ENCODE data around the gene ABCA13. TPM values are rescaled to one million over a fixed set of nuclear protein-coding genes. Genes with fewer than 3 reads are reported as not detected.

ABCA13 gene
- total and polyA plus RNA-seq, 2 donors (not counting 3 experiments of a cell fraction or from before 2014, with no cell fraction given), result 0.01 to 0.11 TPM

GRCh38 chr7:48667407-48667806 is 496.1 kb downstream of the ABCA13 start:
- ChIA-PET POLR2A (no interaction called here), CTCF (no interaction called here)
- H3K4me3 ChIP-seq (replicated peaks in 1 of 3; ENCODE audit: insufficient read depth in 1 of 3, low read depth in 1 of 3, low read length in 3 of 3), result no peak overlapping the region
- no peak overlapping the region for H3K9ac ChIP-seq (replicated peaks; ENCODE audit: extremely low read depth, insufficient read depth, low read length)
- FAIRE-seq (no peak), DNase-seq (ENCODE audit: low read depth, low spot score) (no peak)
- H4K20me1 ChIP-seq (replicated peaks; ENCODE audit: control insufficient read depth, extremely low read depth, insufficient read depth, low read length), result no peaks in the 10 kb centered on the region
- no peaks in the 10 kb centered on the region for H3K27me3 ChIP-seq (ENCODE audit: control insufficient read depth in 2 of 2, insufficient read depth in 2 of 2, low read length in 2 of 2)
- no peak overlapping the region for H3K4me2 ChIP-seq (ENCODE audit: insufficient read depth, low read length)
- no peaks in the 10 kb centered on the region for H3K36me3 ChIP-seq (ENCODE audit: control insufficient read depth in 2 of 2, extremely low read depth in 1 of 2, insufficient read depth in 2 of 2, low read length in 2 of 2)
- H3K79me2 ChIP-seq (ENCODE audit: control insufficient read depth, insufficient read depth, low read length), result no peaks in the 10 kb centered on the region
- dilution Hi-C loops (cut with MboI; ENCODE audit: extremely low pct_ligation_motif_present, low sequenced_read_pairs), result no loop called here
- intact Hi-C loops (cut with micrococcal nuclease), result no loop called here
- no peak overlapping the region for H2AFZ ChIP-seq (ENCODE audit: low read depth, low read length)
- BruUV-seq (replicated peaks), result no TSS peak
- H3K27ac ChIP-seq (ENCODE audit: insufficient read depth, low read depth, low read length), result no peak overlapping the region
- H3K4me1 ChIP-seq (ENCODE audit: control insufficient read depth, extremely low read depth, insufficient read depth, low read length), result no peaks in the 10 kb centered on the region
- H3K9me3 ChIP-seq (replicated peaks; ENCODE audit: control insufficient read depth, insufficient read depth, low read length), result peaks cover 3% of the 10 kb centered on the region
- no peaks in the 10 kb centered on the region for H3K9me1 ChIP-seq (replicated peaks; ENCODE audit: control insufficient read depth, extremely low read depth, insufficient read depth, low read length)
- TF ChIP-seq EZH2 (IDR thresholded peaks at IDR 0.05; ENCODE audit: borderline replicate concordance, low read depth, low read length, severe bottlenecking) (no peak), MYC (IDR thresholded peaks at IDR 0.05; ENCODE audit: low read depth, low read length) (no peak), MAX (IDR thresholded peaks at IDR 0.05; ENCODE audit: insufficient read depth, insufficient read length) (no peak), JUN (IDR thresholded peaks at IDR 0.05; ENCODE audit: borderline replicate concordance, insufficient read depth, insufficient read length, low read depth) (no peak), CTCF (IDR thresholded peaks at IDR 0.05; ENCODE audit: extremely low read depth in 1 of 2, insufficient read depth in 1 of 2, low read depth in 1 of 2, low read length in 2 of 2) (no peak), FOS (IDR thresholded peaks at IDR 0.05; ENCODE audit: borderline replicate concordance, insufficient read depth, low read length) (no peak), GATA2 (IDR thresholded peaks at IDR 0.05; ENCODE audit: insufficient read depth, insufficient read length, low read depth, low read length) (no peak), POLR2AphosphoS5 (IDR thresholded peaks at IDR 0.05; ENCODE audit: insufficient read depth, low read depth, low read length) (no peak)
